ENCODE results near the gene EPN2.

The EPN2 gene

GRCh38 chr17:19294443-19294842 lies 57.3 kb downstream of the EPN2 start:
- no peak for DNase-seq (ENCODE audit: low read depth in 2 of 2)

DNA sequence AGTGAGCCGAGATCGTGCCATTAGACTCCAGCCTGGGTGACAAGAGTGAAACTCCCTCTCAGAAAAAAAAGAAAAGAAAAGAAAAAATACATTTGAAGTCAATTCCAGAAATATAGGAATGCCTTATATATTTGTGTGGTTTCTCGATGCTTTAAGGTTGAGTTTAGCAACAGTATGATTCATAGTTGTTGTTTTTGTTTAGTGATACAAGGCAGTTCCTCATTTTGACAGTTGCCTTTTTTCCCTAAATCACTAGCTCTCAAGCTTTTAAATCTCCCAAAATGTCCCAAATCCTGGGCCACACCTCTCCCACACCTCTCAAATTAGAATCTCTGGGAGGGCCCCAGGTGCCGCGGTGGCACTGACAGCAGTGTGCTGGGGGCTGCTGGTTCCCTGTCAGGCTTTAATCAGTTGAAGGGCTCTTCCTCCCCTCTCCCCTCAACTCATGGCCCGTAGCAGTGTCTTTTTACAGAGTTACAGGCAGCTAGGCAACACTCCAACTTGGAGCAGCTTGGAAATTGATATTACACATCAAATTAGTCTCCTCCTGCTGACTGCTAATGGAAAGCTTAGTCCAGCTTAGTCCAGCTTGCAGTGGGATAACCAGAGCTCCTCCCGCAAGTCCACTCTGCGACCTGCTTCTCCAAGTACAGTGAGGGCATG lies 58.4 kb downstream of the EPN2 start:
- no peak for DNase-seq (ENCODE audit: low read depth in 2 of 2)

GRCh38 chr17:19296786-19297778 lies 59.9 kb downstream of the EPN2 start:
- DNase-seq (ENCODE audit: low read depth in 2 of 2) = no peak

DNA sequence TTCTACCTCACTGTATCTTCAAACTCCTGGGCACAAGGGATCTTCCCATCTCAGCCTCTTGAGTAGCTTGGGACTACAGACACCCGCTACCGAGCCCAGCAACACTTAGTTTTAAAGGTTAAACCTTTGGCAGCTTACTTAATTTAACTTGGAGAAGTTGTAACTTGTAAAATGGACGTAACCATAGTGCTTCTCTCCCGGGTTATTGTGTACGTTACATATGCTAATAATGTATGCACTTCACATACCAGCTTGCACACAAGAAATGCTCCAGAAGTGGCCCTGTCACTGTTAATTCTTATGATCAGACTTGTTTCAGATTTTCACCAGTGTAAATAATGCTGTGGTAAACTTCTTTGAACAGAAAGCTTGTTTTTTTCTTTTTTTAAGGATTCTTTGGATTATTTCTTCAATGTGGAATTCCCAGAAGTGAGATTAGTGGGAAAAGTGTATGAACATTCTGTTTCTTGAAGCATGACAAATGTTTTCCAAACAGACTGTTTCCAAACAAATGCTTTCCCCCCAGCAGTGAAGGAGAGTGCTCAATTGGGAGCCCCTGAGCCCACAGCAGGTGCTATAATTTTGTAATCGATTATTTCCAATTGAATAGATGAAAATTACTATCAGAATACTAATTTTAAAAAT lies 61.5 kb downstream of the EPN2 start:
- DNase-seq (ENCODE audit: low read depth in 2 of 2) = no peak

DNA sequence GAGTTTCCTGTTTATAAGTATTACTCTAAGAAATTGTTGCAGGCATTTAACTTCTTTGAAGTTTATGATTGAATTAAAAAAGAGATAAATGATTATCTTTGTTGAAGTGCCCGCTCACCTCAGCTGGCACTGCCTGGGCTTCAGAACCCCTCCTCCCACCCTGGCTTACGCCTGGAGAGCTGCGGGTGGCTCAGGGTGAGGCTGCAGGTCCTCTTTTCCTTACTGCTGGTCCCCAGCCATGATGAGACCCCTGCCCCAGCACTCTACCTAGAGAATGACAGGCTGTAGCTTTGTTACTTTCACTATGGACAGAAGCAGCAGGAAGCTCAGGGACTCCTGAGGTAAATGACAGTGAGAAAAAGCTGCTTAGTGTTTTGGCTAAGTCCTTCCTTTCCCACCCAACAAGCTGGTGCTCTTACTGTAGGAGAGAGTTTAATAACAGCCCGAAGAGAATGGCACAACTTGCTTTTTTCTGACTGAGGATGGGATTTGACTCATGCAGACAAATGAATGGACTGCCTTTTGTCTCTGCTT lies 62.1 kb downstream of the EPN2 start:
- no peak for DNase-seq (ENCODE audit: low read depth in 2 of 2)

GRCh38 chr17:19299866-19300265 lies 62.7 kb downstream of the EPN2 start:
- no peak for DNase-seq (ENCODE audit: low read depth in 2 of 2)

DNA sequence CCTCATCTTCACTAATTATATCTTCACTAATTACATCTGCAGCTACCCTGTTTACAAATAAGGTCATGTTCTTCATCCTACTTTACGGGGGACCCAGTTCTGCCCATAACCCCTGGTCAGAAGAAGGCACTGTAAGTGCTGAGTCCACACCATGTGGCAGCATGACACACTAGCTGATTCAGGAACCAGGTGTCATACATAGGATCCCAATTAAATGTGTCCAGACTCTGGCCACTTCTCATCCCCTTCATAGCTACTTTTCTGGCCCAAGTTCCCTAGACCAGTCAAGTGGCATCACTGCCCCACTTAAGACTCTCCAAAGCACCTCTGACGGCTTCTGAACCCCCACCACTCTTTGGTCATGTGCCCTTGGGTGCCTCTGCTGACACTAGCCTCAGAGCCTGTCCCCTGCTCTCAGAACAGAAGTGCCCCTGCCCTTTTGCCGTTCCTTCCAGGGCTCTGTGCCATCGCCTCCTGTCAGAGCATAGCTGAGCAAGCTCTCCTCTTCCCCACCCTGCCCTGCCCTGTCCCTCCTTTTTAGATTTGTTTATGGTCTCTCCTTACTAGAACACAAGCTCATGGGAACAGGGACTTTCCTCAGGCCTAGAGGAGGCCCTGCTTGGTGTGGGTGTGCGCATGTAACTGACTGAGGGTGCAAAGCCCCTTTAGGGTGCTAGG lies 64.2 kb downstream of the EPN2 start:
- DNase-seq (ENCODE audit: low read depth in 2 of 2) = no peak

GRCh38 chr17:19301973-19302372 lies 64.8 kb downstream of the EPN2 start:
- no peak for DNase-seq (ENCODE audit: low read depth in 2 of 2)

- no peak for DNase-seq (ENCODE audit: low read depth in 2 of 2)
Measured at GRCh38 chr17:19302791-19303331, 65.7 kb downstream of the EPN2 start.

DNA sequence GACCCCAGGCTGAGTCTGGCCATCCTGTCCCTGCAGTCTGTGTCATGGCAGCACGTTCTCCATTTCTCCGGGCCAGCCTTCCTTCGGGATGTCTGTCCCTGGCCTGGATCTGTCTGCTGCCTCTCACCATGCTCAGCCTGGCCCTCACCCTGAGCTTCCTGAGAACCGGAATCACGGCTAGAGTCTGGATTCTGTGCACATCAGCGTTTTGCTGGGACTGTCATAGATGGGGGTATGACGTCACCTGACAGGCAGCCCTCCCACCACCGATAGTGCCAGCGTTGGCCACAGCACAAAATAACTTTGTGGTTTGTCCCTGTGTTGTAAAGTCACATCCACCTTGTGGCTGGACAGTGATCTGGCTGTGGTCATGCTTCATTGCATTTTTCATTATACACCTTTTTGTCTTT lies 66.2 kb downstream of the EPN2 start:
- DNase-seq (ENCODE audit: low read depth in 2 of 2) = no peak

GRCh38 chr17:19304209-19304608 lies 67.0 kb downstream of the EPN2 start:
- DNase-seq (ENCODE audit: low read depth in 2 of 2) = no peak

- no peak for DNase-seq (ENCODE audit: low read depth in 2 of 2)
Measured at GRCh38 chr17:19304751-19305150, 67.6 kb downstream of the EPN2 start.

- no peak for DNase-seq (ENCODE audit: low read depth in 2 of 2)
Measured at GRCh38 chr17:19305256-19305655, 68.1 kb downstream of the EPN2 start.

DNA sequence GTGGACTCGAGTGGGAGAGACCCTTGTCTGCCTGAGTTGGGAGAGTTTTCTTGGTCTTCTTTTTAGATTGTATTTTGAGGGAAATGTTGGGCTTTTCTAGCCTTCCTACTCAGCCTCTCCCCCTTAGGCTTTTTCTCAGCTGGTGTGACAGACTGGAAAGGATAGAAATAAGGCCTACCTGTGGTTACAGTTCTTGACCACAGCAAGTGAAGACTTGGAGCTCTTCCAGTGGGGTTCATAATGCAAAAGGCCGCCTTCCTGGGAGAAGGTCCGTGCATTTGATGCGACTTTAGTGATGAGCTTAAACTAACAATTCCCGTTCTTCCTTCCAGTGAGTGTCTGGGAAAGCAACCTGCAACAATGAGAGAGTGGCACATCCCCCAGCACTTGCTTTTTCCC lies 68.6 kb downstream of the EPN2 start:
- no peak for DNase-seq (ENCODE audit: low read depth in 2 of 2)

DNA sequence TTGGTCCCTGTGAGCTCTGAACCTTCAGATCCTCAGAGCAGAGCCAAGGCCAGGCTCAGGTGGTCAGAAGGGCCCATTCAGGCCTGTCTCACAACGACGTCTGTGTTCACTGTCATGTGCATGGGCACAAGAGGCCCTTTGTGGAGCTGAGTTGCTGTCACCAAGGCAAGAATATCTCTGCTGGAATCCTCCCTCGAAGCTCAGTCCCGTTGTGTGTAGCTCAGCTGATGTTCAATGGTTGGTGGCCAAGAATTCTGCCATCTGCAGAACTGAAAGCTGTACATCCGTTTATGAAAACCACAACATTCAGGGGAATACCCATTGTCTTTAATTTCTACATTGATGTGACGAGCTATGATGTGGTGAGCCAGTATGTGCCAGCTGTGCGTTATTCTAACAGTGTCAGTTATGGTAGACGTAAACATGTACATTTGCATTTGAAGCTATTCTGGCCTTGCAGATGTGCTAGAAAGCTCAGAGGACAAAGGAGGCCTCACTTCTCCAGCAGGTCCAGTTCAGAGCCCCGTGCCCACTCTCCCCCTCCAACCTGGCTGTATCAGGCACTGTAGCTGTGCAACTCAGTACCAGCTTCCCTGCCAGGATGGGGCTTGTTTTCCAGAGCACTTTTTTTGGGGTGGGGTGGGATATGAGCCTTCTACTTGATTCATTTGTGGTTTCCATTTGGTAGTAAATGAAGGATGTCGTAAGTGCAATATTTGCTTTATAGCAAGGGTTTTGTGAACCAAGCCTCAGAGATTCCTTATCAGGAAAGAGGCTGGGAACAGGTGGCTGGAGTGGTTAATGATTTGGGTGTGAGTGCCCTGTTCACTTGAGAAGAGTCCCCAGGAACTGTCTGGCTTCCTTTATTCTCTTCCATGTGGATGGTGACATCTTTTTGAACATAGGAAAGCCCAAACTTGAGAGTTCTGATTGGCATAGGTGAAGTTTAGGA lies 69.3 kb downstream of the EPN2 start:
- DNase-seq (ENCODE audit: low read depth in 2 of 2) = no peak

DNA sequence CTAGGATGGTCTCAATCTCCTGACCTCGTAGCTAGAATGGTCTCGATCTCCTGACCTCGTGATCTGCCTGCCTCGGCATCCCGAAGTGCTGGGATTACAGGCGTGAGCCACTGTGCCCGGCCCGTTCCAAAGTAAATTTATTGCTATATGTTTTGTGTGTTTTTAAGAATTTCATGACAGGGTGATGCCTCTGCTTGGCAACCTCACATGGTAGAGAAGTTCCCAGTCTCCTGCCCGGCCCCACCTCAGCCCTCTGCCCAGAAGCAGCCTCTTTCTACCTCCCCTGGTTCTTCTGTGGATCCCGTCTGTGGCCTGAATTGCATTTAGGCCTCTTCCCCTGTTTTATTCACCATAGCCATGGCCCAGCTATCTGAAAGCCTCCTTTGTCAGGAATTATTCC lies 70.4 kb downstream of the EPN2 start:
- DNase-seq (ENCODE audit: low read depth in 2 of 2) = no peak

DNA sequence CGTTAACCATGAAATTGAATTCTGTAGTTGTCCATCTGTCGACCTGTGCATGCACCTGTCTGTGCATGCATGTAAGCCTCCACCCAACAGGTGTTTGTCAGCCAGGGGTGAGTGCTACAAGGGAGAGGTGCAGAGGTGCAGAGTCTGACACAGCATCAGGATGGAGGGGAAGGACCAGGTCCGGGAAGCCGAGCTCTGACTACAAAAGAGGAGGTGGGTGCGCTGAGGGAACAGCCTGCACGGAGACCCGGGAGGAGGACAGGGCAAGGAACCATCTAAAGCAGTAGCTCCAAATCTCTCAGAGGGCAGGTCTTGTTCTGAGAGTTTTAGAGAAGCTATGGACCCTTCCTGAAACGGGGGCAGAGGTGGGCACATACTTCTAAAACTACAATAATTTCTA lies 71.2 kb downstream of the EPN2 start:
- DNase-seq (ENCODE audit: low read depth in 2 of 2) = no peak

- no peak for DNase-seq (ENCODE audit: low read depth in 2 of 2)
Measured at GRCh38 chr17:19309701-19310100, 72.5 kb downstream of the EPN2 start.

DNA sequence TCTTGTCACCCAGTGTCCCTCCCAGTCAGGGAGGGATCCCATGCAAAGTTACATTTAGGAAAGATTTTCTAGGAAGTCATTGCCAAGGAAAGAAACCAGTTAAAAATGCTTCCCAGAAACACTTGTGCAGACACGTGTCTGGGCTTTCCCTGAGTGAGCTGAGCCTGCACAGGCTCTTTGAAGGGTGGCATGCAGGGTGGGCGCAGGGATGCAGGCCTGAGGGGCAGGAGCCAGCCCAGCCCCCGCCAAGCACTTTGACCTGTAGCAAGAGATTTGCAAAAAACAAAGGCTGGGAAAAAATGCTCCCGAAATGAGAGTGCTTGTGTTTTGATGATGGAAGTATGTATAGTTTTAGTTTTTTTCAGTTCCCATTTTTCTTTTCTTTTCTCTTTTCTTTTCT lies 73.0 kb downstream of the EPN2 start:
- no peak for DNase-seq (ENCODE audit: low read depth in 2 of 2)

DNA sequence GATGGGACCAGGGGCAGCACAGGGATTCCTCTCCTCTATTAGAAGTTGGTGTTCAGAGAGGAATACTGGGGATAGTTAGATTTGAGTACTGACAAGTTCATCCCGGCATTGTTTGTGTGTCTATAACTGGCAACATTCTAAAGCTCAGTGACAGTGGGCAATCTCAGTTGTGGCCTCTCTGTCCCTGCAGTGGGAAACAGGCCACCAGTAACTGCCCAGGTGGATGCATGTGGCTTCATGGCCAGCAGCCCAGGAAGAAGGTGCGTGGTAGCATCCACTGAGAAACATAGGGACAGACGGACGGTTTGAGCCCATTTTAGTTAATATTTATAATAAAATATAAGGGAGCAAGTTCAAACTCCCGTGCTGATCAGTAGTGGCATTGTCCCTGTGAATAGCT lies 73.8 kb downstream of the EPN2 start:
- DNase-seq (ENCODE audit: low read depth in 2 of 2) = no peak
